ENCODE data around the gene FBXO40.

GRCh38 chr3:121649645-121650044 lies 56.5 kb downstream of the FBXO40 start:
- TF ChIP-seq HOXA7 (CRISPR knock-in tag; IDR thresholded peaks at IDR 0.05): no peak
- TF ChIP-seq MAFK (IDR thresholded peaks at IDR 0.05; ENCODE audit: partially characterized antibody): no peak
- TF ChIP-seq POLR2A (IDR thresholded peaks at IDR 0.05; ENCODE audit: low read length): no peak
- no peak for TF ChIP-seq CTCF (IDR thresholded peaks at IDR 0.05)
- TF ChIP-seq CHD4 (IDR thresholded peaks at IDR 0.05; ENCODE audit: borderline replicate concordance): no peak

Data from A549 (cell line).